Type B pancreatic cell (in vitro differentiated cells): ENCODE results near the gene TRAF1. TPM values are rescaled to one million over a fixed set of nuclear protein-coding genes. Genes with fewer than 3 reads are reported as not detected.

Experiments
- DNase-seq: peaks from one replicate; pipeline ENCODE4 v3.0.0; 2021; ENCODE audit warnings: mixed read lengths; ENCODE audit not compliant: unreplicated experiment; ENCODE audit errors: extremely low spot score
- H3K27ac Mint-ChIP-seq: 2 replicates; pipeline ENCODE4 v1.8.0; 2021; ENCODE audit warnings: mild to moderate bottlenecking, mixed read lengths
- H3K27me3 Mint-ChIP-seq: 2 replicates; pipeline ENCODE4 v1.8.0; 2021; ENCODE audit warnings: mixed read lengths
- H3K36me3 Mint-ChIP-seq: 2 replicates; pipeline ENCODE4 v1.8.0; 2021; ENCODE audit warnings: mixed read lengths
- H3K4me1 Mint-ChIP-seq: one replicate; pipeline ENCODE4 v1.8.0; 2021; ENCODE audit warnings: mixed read lengths; ENCODE audit not compliant: unreplicated experiment
- H3K4me3 Mint-ChIP-seq: 2 replicates; pipeline ENCODE4 v1.8.0; 2021; ENCODE audit warnings: mild to moderate bottlenecking, mixed read lengths
- H3K9me3 Mint-ChIP-seq: 2 replicates; pipeline ENCODE4 v1.8.0; 2021; ENCODE audit warnings: mixed read lengths
- CTCF ChIP-seq: fragments of 200-600 bp; sonication (generic); conservative IDR thresholded peaks from 2 replicates; pipeline ENCODE4 v1.5.0; 2021; ENCODE audit warnings: antibody characterized with exemption, mild to moderate bottlenecking
- total RNA-seq: library from RNA; stranded (reverse); gene quantifications from 2 replicates; pipeline ENCODE4 v1.2.1, GENCODE V29; 2021; ENCODE audit warnings: low replicate concordance

Gene TRAF1
- total RNA-seq, 1 donor from 2014 or later: 3.1 TPM

DNA sequence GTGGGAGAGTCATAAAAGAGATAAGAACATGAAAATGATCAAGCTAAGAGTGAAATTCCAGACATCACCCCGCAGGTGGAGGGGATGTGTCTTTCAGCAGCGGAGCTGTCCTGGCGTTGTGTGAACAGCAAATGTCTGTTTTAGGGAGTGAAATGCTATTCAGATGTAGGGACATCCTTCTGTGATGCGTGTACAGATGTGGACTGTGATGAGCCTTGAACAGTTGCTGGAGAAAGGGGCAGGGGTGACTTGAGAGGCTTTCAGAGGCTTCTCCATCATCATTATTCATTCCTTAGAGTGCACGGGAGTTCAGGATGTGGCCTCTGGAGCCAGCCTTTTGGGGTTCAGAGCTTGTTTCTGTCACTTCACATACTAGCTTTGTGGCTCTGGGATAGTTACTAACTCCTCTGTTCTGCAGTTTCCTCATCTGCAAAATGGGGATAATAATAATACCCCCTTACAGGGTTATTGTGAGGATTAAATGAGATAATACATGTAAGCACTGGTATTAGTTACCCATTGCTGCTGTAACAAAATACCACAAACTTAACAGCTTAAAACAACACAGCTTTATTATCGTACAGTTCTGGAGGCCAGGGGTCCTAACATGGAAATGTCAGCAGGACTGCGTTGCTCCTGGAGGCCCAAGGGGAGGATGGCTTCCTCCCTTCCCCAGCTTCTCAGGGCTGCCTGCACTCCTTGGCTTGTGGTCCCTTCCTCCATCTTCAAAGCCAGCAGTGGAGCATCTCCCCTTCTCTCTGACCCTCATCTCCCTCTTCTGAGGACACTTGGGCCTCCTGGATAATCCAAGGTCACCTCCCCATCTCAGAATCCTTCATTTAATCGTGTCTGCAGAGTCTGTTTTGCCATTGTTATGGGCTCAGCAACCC lies 9.4 kb downstream of the TRAF1 start:
- Mint-ChIP-seq H3K4me3 (no peak overlapping the region), H3K27ac (no peak overlapping the region), H3K4me1 (peaks cover 26% of the 10 kb centered on the region)

DNA sequence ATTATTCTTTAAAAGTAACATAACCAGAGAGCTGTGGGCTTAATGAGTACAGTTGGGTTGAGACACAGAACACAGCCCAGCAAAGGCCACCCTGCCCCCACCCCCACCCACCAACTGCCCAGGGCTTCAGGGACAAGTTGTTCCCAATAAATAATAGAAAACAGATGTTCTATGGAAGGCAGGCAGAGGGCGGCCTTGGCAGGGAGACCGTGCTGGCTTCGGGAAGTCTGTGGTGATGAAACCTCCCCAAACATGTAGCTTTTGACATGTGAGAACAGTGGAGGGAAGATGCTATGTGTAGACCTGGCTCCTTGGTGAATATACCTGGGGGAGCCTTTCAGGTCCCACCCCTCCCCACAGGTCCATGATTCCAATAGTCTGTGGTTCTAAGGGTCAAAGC lies 10.0 kb downstream of the TRAF1 start:
- no peak for DNase-seq
- TF ChIP-seq CTCF: no peak
- H3K36me3 Mint-ChIP-seq: no peaks in the 10 kb centered on the region
- no peak overlapping the region for H3K4me3 Mint-ChIP-seq
- no peak overlapping the region for H3K27ac Mint-ChIP-seq
- H3K4me1 Mint-ChIP-seq: peaks cover 19% of the 10 kb centered on the region
- H3K9me3 Mint-ChIP-seq: no peaks in the 10 kb centered on the region
- H3K27me3 Mint-ChIP-seq: no peaks in the 10 kb centered on the region

More for the DNA sequence above, 9.4 kb downstream of the TRAF1 start:
- Mint-ChIP-seq H3K27me3 (no peaks in the 10 kb centered on the region), H3K9me3 (no peaks in the 10 kb centered on the region), H3K36me3 (no peaks in the 10 kb centered on the region)
- no peak for TF ChIP-seq CTCF
- no peak for DNase-seq

GRCh38 chr9:120915854-120916470 lies 10.6 kb downstream of the TRAF1 start:
- H3K9me3 Mint-ChIP-seq: no peaks in the 10 kb centered on the region
- H3K4me1 Mint-ChIP-seq: peaks cover 15% of the 10 kb centered on the region
- H3K36me3 Mint-ChIP-seq: no peaks in the 10 kb centered on the region
- TF ChIP-seq CTCF: no peak
- H3K27me3 Mint-ChIP-seq: no peaks in the 10 kb centered on the region
- no peak for DNase-seq
- H3K27ac Mint-ChIP-seq: no peak overlapping the region
- H3K4me3 Mint-ChIP-seq: no peak overlapping the region

DNA sequence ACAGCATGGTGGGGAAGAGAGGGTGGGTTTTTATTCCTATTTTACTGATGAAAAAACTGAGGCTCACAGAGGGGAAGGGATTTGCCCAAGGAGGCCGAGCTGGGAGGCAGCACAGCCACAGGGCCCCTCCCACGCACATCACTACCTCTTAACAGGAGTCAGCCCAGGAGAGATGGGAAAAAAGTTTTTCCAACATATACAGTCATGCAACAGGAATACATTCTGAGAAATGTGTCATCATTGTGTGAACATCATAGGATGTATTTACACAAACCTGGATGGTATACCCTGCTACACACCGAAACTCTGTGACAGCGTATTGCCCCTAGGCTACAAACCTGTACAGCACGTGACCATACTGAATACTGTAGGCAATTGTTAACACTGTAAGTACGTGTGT lies 11.6 kb downstream of the TRAF1 start:
- Mint-ChIP-seq H3K4me3 (no peak overlapping the region), H3K27ac (no peak overlapping the region), H3K27me3 (no peaks in the 10 kb centered on the region), H3K4me1 (peaks cover 10% of the 10 kb centered on the region), H3K9me3 (no peaks in the 10 kb centered on the region), H3K36me3 (no peaks in the 10 kb centered on the region)
- TF ChIP-seq CTCF: no peak
- no peak for DNase-seq

- no peak for TF ChIP-seq CTCF
- Mint-ChIP-seq H3K36me3 (no peaks in the 10 kb centered on the region), H3K9me3 (no peaks in the 10 kb centered on the region), H3K4me3 (no peak overlapping the region), H3K27ac (no peak overlapping the region), H3K4me1 (peaks cover 10% of the 10 kb centered on the region), H3K27me3 (no peaks in the 10 kb centered on the region)
- no peak for DNase-seq
Observed at GRCh38 chr9:120914396-120914795, 12.2 kb downstream of the TRAF1 start.
